Measurements from ENCODE around the gene DBNDD2. TPM values are rescaled to one million over a fixed set of nuclear protein-coding genes. Genes with fewer than 3 reads are reported as not detected.

DBNDD2 gene
- total RNA-seq, 6 experiments from 2014 or later: 2.3 to 5.3 (median 3.3) TPM

- peak in 1 of 4 donors; percentile 45 for ATAC-seq
- 54% methylated on average over 3 of the region's 7 CpGs for WGBS (ENCODE audit: insufficient coverage, low coverage, low lambda C conversion rate, missing lambda C conversion rate)
- no peak overlapping the region for H3K27ac ChIP-seq
Observed at GRCh38 chr20:45408646-45409213, 641 bp downstream of the DBNDD2 start.

GRCh38 chr20:45409521-45410272 lies 1.6 kb downstream of the DBNDD2 start:
- Histone ChIP-seq H3K9me3 (no peaks in the 10 kb centered on the region), H3K27ac (no peak overlapping the region), H3K27me3 (no peaks in the 10 kb centered on the region), H3K4me3 (no peak overlapping the region), H3K4me1 (peaks cover 0 to 9% (median 0%) of the 10 kb centered on the region in 4 donors), H3K36me3 (peaks cover 0 to 3% (median 0%) of the 10 kb centered on the region in 4 donors)
- TF ChIP-seq CTCF (IDR thresholded peaks at IDR 0.05): no peak
- no peak for TF ChIP-seq POLR2A (IDR thresholded peaks at IDR 0.05)
- intact Hi-C loops (cut with DNase I): no loop called here
- WGBS (ENCODE audit: insufficient coverage, low coverage, low lambda C conversion rate, missing lambda C conversion rate): 81% methylated on average over 5 of the region's 7 CpGs
- ATAC-seq (no peak), DNase-seq (no peak)

More at GRCh38 chr20:45408646-45409213, 641 bp downstream of the DBNDD2 start:
- TF ChIP-seq POLR2A (IDR thresholded peaks at IDR 0.05): no peak
- no peak for TF ChIP-seq CTCF (IDR thresholded peaks at IDR 0.05)
- DNase-seq: no peak
- no peaks in the 10 kb centered on the region for H3K27me3 ChIP-seq
- H3K36me3 ChIP-seq: peaks cover 0 to 3% (median 0%) of the 10 kb centered on the region in 4 donors
- H3K4me1 ChIP-seq: peaks cover 0 to 9% (median 0%) of the 10 kb centered on the region in 4 donors
- no peaks in the 10 kb centered on the region for H3K9me3 ChIP-seq
- intact Hi-C loops (cut with DNase I): no loop called here
- no peak overlapping the region for H3K4me3 ChIP-seq

- H3K36me3 ChIP-seq: peaks cover 0 to 3% (median 0%) of the 10 kb centered on the region in 4 donors
- peaks cover 0 to 6% (median 2%) of the 10 kb centered on the region in 4 donors for H3K4me1 ChIP-seq
- H3K4me3 ChIP-seq: no peak overlapping the region
- WGBS (ENCODE audit: insufficient coverage, low coverage, low lambda C conversion rate, missing lambda C conversion rate): 82% methylated on average over 8 of the region's 8 CpGs
- intact Hi-C loops (cut with DNase I): no loop called here
- H3K27ac ChIP-seq: no peak overlapping the region
- no peak for ATAC-seq
- no peak for DNase-seq
- no peaks in the 10 kb centered on the region for H3K9me3 ChIP-seq
- H3K27me3 ChIP-seq: no peaks in the 10 kb centered on the region
- no peak for TF ChIP-seq CTCF (IDR thresholded peaks at IDR 0.05)
- no peak for TF ChIP-seq POLR2A (IDR thresholded peaks at IDR 0.05)
Observed at GRCh38 chr20:45410887-45411286, 2.8 kb downstream of the DBNDD2 start.

GRCh38 chr20:45412653-45413052 lies 4.6 kb downstream of the DBNDD2 start:
- ATAC-seq (no peak), DNase-seq (no peak)
- intact Hi-C loops (cut with DNase I): no loop called here
- Histone ChIP-seq H3K36me3 (peaks cover 0 to 3% (median 0%) of the 10 kb centered on the region in 4 donors), H3K4me3 (no peak overlapping the region), H3K9me3 (no peaks in the 10 kb centered on the region), H3K27me3 (no peaks in the 10 kb centered on the region), H3K27ac (no peak overlapping the region), H3K4me1 (peaks cover 0 to 12% (median 3%) of the 10 kb centered on the region in 4 donors)
- WGBS (ENCODE audit: insufficient coverage, low coverage, low lambda C conversion rate, missing lambda C conversion rate): 58% methylated on average over 2 of the region's 5 CpGs
- TF ChIP-seq CTCF (IDR thresholded peaks at IDR 0.05): no peak
- no peak for TF ChIP-seq POLR2A (IDR thresholded peaks at IDR 0.05)
